ENCODE data around the gene GMDS.

DNA sequence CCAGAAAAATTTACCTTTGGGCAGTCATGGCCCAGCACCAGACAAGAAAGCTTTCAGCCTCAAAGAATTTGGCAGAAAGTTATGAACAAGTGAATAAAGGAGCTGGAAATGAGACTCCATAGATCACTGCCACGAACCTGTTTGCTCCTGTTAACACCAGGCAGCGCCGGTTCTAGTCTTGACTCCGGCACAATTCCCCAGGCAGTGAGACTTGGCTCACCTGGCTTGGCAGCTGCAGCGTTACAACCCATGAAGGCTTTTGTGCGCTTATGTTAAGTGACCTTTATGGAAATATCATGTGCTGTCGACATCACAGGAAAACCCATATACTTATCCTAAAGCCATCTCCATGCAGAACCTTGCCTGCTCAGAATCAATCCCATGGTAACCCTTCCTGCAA lies 657.9 kb downstream of the GMDS start:
- TF ChIP-seq, protein P1, sequence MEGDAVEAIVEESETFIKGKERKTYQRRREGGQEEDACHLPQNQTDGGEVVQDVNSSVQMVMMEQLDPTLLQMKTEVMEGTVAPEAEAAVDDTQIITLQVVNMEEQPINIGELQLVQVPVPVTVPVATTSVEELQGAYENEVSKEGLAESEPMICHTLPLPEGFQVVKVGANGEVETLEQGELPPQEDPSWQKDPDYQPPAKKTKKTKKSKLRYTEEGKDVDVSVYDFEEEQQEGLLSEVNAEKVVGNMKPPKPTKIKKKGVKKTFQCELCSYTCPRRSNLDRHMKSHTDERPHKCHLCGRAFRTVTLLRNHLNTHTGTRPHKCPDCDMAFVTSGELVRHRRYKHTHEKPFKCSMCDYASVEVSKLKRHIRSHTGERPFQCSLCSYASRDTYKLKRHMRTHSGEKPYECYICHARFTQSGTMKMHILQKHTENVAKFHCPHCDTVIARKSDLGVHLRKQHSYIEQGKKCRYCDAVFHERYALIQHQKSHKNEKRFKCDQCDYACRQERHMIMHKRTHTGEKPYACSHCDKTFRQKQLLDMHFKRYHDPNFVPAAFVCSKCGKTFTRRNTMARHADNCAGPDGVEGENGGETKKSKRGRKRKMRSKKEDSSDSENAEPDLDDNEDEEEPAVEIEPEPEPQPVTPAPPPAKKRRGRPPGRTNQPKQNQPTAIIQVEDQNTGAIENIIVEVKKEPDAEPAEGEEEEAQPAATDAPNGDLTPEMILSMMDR (IDR thresholded peaks at IDR 0.05; ENCODE audit: borderline replicate concordance, extremely low read depth, low read length, poor library complexity, severe bottlenecking): no peak
- no peak for TF ChIP-seq EZH2 (IDR thresholded peaks at IDR 0.05; ENCODE audit: borderline replicate concordance, low read depth, low read length, severe bottlenecking)

All from DND-41 (cell line).